MCF 10A (cell line): ENCODE measurements around the gene TRAF2. TPM values are rescaled to one million over a fixed set of nuclear protein-coding genes. Genes with fewer than 3 reads are reported as not detected.

Source experiments
- BruUV-seq: library from RNA; stranded (reverse); fragments of 400-500 nt; replicated peaks from 2 replicates; lab custom pipeline; 2021; lab: Mats Ljungman, UMichigan
- CTCF ChIA-PET: fragments of 300-600 bp; sonication (Branson Sonifier 250); formaldehyde crosslinking; extraction: SDS; loops from one replicate; lab custom pipeline; 2021; ENCODE audit warnings: antibody characterized with exemption, inconsistent platforms; lab: Yijun Ruan, JAX
- POLR2A ChIA-PET: fragments of 300-600, 350-650 bp; sonication (Branson Sonifier 250); formaldehyde crosslinking; extraction: SDS; loops from one replicate; lab custom pipeline; 2020; ENCODE audit warnings: antibody characterized with exemption, inconsistent platforms; lab: Yijun Ruan, JAX
- DNase-seq: peaks from one replicate; pipeline ENCODE4 v3.0.0-alpha.2; 2018; ENCODE audit not compliant: unreplicated experiment
- H3K27ac Mint-ChIP-seq: one replicate; pipeline ENCODE4 v1.8.0; 2022; ENCODE audit warnings: mild to moderate bottlenecking, low read depth, mixed read lengths; ENCODE audit not compliant: unreplicated experiment
- H3K27me3 Mint-ChIP-seq: one replicate; pipeline ENCODE4 v1.8.0; 2022; ENCODE audit warnings: mixed read lengths; ENCODE audit not compliant: insufficient read depth, unreplicated experiment
- H3K36me3 Mint-ChIP-seq: one replicate; pipeline ENCODE4 v1.8.0; 2022; ENCODE audit warnings: mild to moderate bottlenecking, moderate library complexity, mixed read lengths; ENCODE audit not compliant: insufficient read depth, unreplicated experiment
- H3K4me1 Mint-ChIP-seq: one replicate; pipeline ENCODE4 v1.8.0; 2022; ENCODE audit warnings: mixed read lengths; ENCODE audit not compliant: insufficient read depth, unreplicated experiment
- H3K4me3 Mint-ChIP-seq: one replicate; pipeline ENCODE4 v1.8.0; 2022; ENCODE audit warnings: mild to moderate bottlenecking, moderate library complexity, mixed read lengths; ENCODE audit not compliant: unreplicated experiment
- H3K9me3 Mint-ChIP-seq: one replicate; pipeline ENCODE4 v1.8.0; 2022; ENCODE audit warnings: mixed read lengths; ENCODE audit not compliant: unreplicated experiment
- intact Hi-C: fragments of 100-400 bp; cut with micrococcal nuclease; formaldehyde crosslinking; loops from 2 replicates; pipeline ENCODE4 v1.14.1; 2022
- total RNA-seq: library from RNA; stranded (reverse); gene quantifications from 2 replicates; pipeline ENCODE4 v1.2.3, GENCODE V29; 2022
- TF ChIP-seq, protein P1 (sequence below): fragments of 200-600 bp; IDR thresholded peaks from one replicate; pipeline ENCODE4 v1.8.0; 2022; ENCODE audit warnings: antibody characterized with exemption, mild to moderate bottlenecking; ENCODE audit not compliant: unreplicated experiment

Gene TRAF2
- total RNA-seq, 1 experiment from 2014 or later, result 14.1 TPM

DNA sequence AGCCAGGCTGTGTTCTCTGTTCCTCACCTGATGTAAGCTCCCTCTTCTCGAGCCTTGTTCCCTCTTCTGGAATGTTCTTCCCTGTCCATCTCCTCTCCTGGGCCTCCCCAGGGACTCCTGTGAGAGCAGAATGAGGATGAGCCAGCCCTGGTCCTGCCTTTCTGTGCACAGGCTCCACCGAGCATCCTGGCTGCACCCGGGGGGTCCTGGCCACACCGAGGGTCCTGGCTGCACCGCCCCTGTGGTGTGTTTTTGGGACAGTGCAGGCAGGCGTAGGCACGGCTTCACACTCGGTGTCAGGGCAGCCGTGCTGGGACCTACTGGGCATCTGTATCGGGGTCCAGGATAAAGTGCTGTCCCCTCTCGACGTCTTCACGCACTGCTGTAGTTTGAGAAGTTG lies 40.4 kb downstream of the TRAF2 start:
- H3K4me1 Mint-ChIP-seq, result peaks cover 8% of the 10 kb centered on the region
- CTCF ChIA-PET, result interaction anchor here (0.8 kb wide), 1 partner anchor 102 kb away, joined by 4 read pairs; no protein-coding TSS in a partner anchor
- no peak overlapping the region for H3K27ac Mint-ChIP-seq
- no peaks in the 10 kb centered on the region for H3K9me3 Mint-ChIP-seq
- peaks cover 40% of the 10 kb centered on the region for H3K36me3 Mint-ChIP-seq
- no TSS peak for BruUV-seq
- POLR2A ChIA-PET, result interaction anchor here (1.0 kb wide), 1 partner anchor 11 kb away, joined by 4 read pairs; no protein-coding TSS in a partner anchor
- DNase-seq, result no peak
- H3K4me3 Mint-ChIP-seq, result no peak overlapping the region
- intact Hi-C loops, result no loop called here
- TF ChIP-seq, protein P1, sequence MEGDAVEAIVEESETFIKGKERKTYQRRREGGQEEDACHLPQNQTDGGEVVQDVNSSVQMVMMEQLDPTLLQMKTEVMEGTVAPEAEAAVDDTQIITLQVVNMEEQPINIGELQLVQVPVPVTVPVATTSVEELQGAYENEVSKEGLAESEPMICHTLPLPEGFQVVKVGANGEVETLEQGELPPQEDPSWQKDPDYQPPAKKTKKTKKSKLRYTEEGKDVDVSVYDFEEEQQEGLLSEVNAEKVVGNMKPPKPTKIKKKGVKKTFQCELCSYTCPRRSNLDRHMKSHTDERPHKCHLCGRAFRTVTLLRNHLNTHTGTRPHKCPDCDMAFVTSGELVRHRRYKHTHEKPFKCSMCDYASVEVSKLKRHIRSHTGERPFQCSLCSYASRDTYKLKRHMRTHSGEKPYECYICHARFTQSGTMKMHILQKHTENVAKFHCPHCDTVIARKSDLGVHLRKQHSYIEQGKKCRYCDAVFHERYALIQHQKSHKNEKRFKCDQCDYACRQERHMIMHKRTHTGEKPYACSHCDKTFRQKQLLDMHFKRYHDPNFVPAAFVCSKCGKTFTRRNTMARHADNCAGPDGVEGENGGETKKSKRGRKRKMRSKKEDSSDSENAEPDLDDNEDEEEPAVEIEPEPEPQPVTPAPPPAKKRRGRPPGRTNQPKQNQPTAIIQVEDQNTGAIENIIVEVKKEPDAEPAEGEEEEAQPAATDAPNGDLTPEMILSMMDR, result no peak
- no peaks in the 10 kb centered on the region for H3K27me3 Mint-ChIP-seq

DNA sequence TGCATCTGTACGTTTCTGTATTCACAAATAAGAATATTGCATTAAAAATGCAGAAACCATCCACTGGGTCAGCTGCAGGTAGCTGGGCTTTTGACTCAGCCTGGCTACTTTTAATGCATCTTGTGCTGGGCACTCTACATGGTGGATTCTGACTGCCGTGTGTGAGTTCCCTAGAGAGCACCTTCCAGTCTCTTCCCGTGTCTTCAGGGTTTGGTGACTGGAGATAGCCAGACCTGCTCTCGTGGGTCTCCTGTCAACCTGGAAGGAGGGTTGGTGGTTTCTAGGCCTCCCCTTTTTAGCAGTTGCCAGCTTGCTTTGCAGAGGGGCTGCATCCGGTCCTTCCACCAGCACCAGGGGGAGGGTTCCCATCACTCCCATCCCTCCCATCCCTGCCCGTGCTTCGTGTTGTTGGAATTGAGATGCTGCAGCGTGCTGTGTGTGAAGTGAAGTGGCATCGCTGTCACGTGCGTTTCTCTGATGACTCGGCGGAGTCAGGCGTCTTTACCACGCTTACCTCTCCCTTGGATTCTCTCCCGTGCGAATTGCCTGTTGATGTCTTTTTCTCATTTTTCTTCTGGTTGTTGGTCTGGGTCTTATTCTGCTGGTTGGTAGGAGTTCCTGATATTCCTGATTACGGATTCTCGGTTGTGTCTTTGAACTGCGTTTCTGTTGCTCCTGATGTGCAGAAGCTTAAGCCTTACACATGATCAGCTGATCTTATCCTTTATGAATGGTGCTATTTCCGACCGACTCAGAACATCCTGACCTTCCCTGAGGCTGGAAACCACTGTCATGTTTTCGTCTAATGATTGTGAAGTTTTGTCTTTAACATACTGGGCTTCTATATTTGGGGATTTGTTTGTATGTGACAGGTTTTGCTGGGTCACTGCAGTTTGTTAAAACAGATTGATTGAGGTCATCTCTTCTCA lies 41.3 kb downstream of the TRAF2 start:
- Mint-ChIP-seq H3K9me3 (no peaks in the 10 kb centered on the region), H3K27ac (no peak overlapping the region), H3K4me3 (no peak overlapping the region), H3K4me1 (peaks cover 11% of the 10 kb centered on the region), H3K27me3 (no peaks in the 10 kb centered on the region), H3K36me3 (peaks cover 34% of the 10 kb centered on the region)
- no TSS peak for BruUV-seq
- POLR2A ChIA-PET, result no interaction called here
- TF ChIP-seq, protein P1, result no peak
- CTCF ChIA-PET, result interaction anchor here (0.9 kb wide), 1 partner anchor 16 kb away, joined by 3 read pairs; no protein-coding TSS in a partner anchor
- intact Hi-C loops, result no loop called here
- no peak for DNase-seq

DNA sequence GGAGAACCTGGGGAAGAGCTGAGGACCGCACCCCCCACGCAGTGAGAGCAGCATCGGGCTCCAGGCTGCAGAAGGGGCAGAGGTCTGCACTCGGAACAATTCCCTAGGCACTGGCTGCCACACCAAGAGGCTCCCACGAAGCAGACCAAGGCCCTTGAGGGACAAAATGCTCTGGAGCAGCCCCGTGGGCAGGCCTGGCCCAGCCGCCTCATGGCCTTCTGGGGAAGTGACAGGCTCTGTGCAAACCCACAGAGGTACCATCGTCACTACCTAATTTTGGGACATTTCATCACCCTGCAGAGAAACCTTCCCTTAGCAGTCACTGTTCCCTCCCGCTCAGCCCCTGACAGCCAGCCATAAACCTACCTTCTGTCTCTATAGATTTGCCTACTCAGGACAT lies 42.3 kb downstream of the TRAF2 start:
- peaks cover 29% of the 10 kb centered on the region for H3K36me3 Mint-ChIP-seq
- ChIA-PET CTCF (interaction anchor here (0.9 kb wide), 1 partner anchor 15 kb away, joined by 3 read pairs; no protein-coding TSS in a partner anchor), POLR2A (interaction anchor here (0.6 kb wide), 1 partner anchor 30 kb away, joined by 3 read pairs; no protein-coding TSS in a partner anchor)
- no TSS peak for BruUV-seq
- TF ChIP-seq, protein P1, result no peak
- no peaks in the 10 kb centered on the region for H3K9me3 Mint-ChIP-seq
- DNase-seq, result no peak
- no peak overlapping the region for H3K4me3 Mint-ChIP-seq
- intact Hi-C loops, result no loop called here
- no peaks in the 10 kb centered on the region for H3K27me3 Mint-ChIP-seq
- peaks cover 17% of the 10 kb centered on the region for H3K4me1 Mint-ChIP-seq
- H3K27ac Mint-ChIP-seq, result peak overlapping the region; percentile 3

DNA sequence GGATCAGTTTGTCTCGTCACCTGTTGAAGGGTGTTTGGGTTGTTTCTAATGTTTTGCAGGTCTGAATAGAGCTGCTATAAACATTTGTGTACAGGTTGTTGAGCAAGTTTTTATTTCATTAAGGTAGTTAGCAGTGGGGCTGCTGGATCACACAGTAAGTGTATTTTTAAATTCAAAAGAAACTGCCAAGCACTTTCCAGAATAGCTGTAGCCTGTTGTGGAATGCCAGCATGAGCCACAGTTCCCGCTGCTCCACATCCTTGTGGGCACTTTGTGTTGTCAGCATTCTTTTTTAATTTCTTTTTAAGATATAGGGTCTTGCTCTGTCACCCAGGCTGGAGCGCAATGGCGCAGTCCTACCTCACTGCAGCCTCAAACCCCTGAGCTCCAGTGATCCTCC lies 43.7 kb downstream of the TRAF2 start:
- Mint-ChIP-seq H3K27me3 (no peaks in the 10 kb centered on the region), H3K4me3 (no peak overlapping the region), H3K36me3 (peaks cover 16% of the 10 kb centered on the region), H3K27ac (no peak overlapping the region), H3K4me1 (peaks cover 17% of the 10 kb centered on the region), H3K9me3 (no peaks in the 10 kb centered on the region)
- BruUV-seq, result no TSS peak
- DNase-seq, result no peak
- ChIA-PET CTCF (interaction anchor here (1.0 kb wide), 1 partner anchor 17 kb away, joined by 3 read pairs; no protein-coding TSS in a partner anchor), POLR2A (interaction anchor here (0.6 kb wide), 1 partner anchor 205 kb away, joined by 3 read pairs; no protein-coding TSS in a partner anchor)
- intact Hi-C loops, result no loop called here
- TF ChIP-seq, protein P1, result no peak
